Measurements from ENCODE around the gene ABCC6. TPM values are rescaled to one million over a fixed set of nuclear protein-coding genes. Genes with fewer than 3 reads are reported as not detected.
"Not testable (repeated sequence)": the region's sequence is repeated elsewhere in the genome, so short reads cannot be mapped to it uniquely, and the experiment has no call there.

ABCC6 gene
- polyA plus RNA-seq, 3 donors, result 6.1 to 16.5 (median 14.7) TPM

DNA sequence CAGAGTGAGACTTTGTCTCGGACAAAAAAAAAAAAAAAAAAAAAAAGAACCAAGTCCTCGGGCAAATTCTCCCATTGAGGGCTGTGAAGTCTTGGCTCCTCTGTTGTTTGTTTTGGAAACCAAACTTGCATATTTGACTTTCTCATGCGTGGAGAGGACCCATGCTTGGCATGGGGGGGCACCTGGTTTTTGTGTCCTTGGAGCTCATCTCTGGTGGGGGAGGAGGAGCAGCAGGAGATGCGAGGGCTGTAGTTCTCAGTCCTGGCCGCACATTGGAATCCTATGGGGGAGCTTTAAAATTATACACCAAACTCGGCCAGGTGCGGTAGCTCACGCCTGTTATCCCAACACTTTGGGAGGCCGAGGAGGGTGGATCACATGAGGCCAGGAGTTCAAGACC lies 74.5 kb downstream of the ABCC6 start:
- peak overlapping the region in 1 of 7 donors; percentile 36 for H3K27ac Mint-ChIP-seq
- peaks cover 0 to 1% (median 0%) of the 10 kb centered on the region in 3 donors for H3K27me3 Mint-ChIP-seq (ENCODE audit: low read depth in 3 of 3)
- 88% methylated on average over 7 of the region's 9 CpGs for WGBS (ENCODE audit: insufficient coverage)
- intact Hi-C loops (cut with micrococcal nuclease), result no loop called here
- H3K27me3 ChIP-seq (ENCODE audit: control insufficient read depth in 2 of 2, insufficient read depth in 2 of 2, low read length in 2 of 2), result no peaks in the 10 kb centered on the region
- peaks cover 18% of the 10 kb centered on the region for H4K20me1 ChIP-seq (ENCODE audit: insufficient read depth, low read length)
- no peaks in the 10 kb centered on the region for H3K9me3 ChIP-seq (replicated peaks in 1 of 2; ENCODE audit: control insufficient read depth in 1 of 2, insufficient read depth in 1 of 2, low read length in 2 of 2)
- H3K4me2 ChIP-seq (replicated peaks; ENCODE audit: extremely low read depth, low read length, poor library complexity, severe bottlenecking), result no peak overlapping the region
- H3K27ac ChIP-seq (ENCODE audit: low read depth in 1 of 2, low read length in 2 of 2), result no peak overlapping the region
- peaks cover 23 to 39% of the 10 kb centered on the region in 2 donors for H3K36me3 Mint-ChIP-seq
- H3K9ac ChIP-seq (ENCODE audit: insufficient read depth, low read length, poor library complexity, severe bottlenecking), result no peak overlapping the region
- no peaks in the 10 kb centered on the region for H3K79me2 ChIP-seq (ENCODE audit: insufficient read depth, low read length)
- no peak overlapping the region for H2AFZ ChIP-seq (ENCODE audit: insufficient read depth, low read depth, low read length, poor library complexity, severe bottlenecking)
- H3K4me1 Mint-ChIP-seq, result no peaks in the 10 kb centered on the region
- DNase-seq, result no peak
- no peaks in the 10 kb centered on the region for H3K9me3 Mint-ChIP-seq
- no peaks in the 10 kb centered on the region for H3K4me1 ChIP-seq (ENCODE audit: control insufficient read depth in 1 of 2, insufficient read depth in 2 of 2, low read length in 2 of 2)
- H3K36me3 ChIP-seq (replicated peaks in 1 of 2; ENCODE audit: control insufficient read depth in 1 of 2, insufficient read depth in 2 of 2, low read length in 2 of 2), result peaks cover 6 to 24% of the 10 kb centered on the region in 2 donors
- H3K4me3 Mint-ChIP-seq, result no peak overlapping the region
- TF ChIP-seq, protein P1, sequence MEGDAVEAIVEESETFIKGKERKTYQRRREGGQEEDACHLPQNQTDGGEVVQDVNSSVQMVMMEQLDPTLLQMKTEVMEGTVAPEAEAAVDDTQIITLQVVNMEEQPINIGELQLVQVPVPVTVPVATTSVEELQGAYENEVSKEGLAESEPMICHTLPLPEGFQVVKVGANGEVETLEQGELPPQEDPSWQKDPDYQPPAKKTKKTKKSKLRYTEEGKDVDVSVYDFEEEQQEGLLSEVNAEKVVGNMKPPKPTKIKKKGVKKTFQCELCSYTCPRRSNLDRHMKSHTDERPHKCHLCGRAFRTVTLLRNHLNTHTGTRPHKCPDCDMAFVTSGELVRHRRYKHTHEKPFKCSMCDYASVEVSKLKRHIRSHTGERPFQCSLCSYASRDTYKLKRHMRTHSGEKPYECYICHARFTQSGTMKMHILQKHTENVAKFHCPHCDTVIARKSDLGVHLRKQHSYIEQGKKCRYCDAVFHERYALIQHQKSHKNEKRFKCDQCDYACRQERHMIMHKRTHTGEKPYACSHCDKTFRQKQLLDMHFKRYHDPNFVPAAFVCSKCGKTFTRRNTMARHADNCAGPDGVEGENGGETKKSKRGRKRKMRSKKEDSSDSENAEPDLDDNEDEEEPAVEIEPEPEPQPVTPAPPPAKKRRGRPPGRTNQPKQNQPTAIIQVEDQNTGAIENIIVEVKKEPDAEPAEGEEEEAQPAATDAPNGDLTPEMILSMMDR (IDR thresholded peaks at IDR 0.05), result no peak
- no peak overlapping the region for H3K4me3 ChIP-seq (replicated peaks in 1 of 3; ENCODE audit: low read depth in 2 of 3, low read length in 3 of 3)

DNA sequence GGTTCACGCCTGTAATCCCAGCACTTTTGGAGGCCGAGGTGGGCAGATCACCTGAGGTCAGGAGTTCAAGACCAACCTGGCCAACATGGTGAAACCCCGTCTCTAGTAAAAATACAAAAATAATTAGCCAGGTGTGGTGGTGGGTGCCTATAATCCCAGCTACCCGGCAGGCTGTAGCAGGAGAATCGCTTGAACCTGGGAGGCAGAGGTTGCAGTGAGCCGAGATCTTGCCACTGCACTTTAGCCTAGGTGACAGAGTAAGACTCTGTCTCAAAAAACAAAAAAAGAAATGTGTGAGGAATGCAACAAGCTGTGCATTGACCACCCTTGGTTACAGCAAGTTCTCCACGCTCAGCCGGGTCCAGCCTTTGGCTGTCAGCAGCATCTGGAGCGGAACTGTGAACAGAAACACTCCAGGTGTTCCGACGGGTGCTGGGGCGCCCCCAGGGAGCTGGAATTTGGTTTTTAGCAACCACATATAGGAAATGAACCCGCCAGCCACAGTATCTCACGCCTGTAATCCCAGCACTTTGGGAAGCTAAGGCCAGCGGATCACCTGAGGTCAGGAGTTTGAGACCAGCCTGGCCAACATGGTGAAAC lies 75.2 kb downstream of the ABCC6 start:
- H3K4me1 Mint-ChIP-seq; H3K4me1 ChIP-seq (ENCODE audit: control insufficient read depth in 1 of 2, insufficient read depth in 2 of 2, low read length in 2 of 2); H3K27me3 ChIP-seq (ENCODE audit: control insufficient read depth in 2 of 2, insufficient read depth in 2 of 2, low read length in 2 of 2); H3K27ac ChIP-seq (ENCODE audit: low read depth in 1 of 2, low read length in 2 of 2); DNase-seq; H3K27me3 Mint-ChIP-seq (ENCODE audit: low read depth in 3 of 3); H3K4me3 Mint-ChIP-seq; H3K4me3 ChIP-seq (replicated peaks in 1 of 3; ENCODE audit: low read depth in 2 of 3, low read length in 3 of 3); H3K9me3 ChIP-seq (replicated peaks in 1 of 2; ENCODE audit: control insufficient read depth in 1 of 2, insufficient read depth in 1 of 2, low read length in 2 of 2); H3K79me2 ChIP-seq (ENCODE audit: insufficient read depth, low read length); intact Hi-C loops (cut with micrococcal nuclease); H3K4me2 ChIP-seq (replicated peaks; ENCODE audit: extremely low read depth, low read length, poor library complexity, severe bottlenecking); H3K9me3 Mint-ChIP-seq; H2AFZ ChIP-seq (ENCODE audit: insufficient read depth, low read depth, low read length, poor library complexity, severe bottlenecking); H3K9ac ChIP-seq (ENCODE audit: insufficient read depth, low read length, poor library complexity, severe bottlenecking): not testable (repeated sequence)
- 92% methylated on average over 9 of the region's 15 CpGs for WGBS (ENCODE audit: insufficient coverage)
- Histone ChIP-seq H3K36me3 (replicated peaks in 1 of 2; ENCODE audit: control insufficient read depth in 1 of 2, insufficient read depth in 2 of 2, low read length in 2 of 2) (peaks cover 6 to 28% of the 10 kb centered on the region in 2 donors), H4K20me1 (ENCODE audit: insufficient read depth, low read length) (peaks cover 23% of the 10 kb centered on the region)
- H3K36me3 Mint-ChIP-seq, result peaks cover 21 to 39% of the 10 kb centered on the region in 2 donors
- H3K27ac Mint-ChIP-seq, result peak overlapping the region in 1 of 7 donors; percentile 66

Measured in CD14-positive monocyte (primary cell).